Trophoblast cell (in vitro differentiated cells and primary cell): ENCODE data around the gene GALNT13.

ENCODE experiments used
- DNase-seq, 2 donors: peaks; one replicate each; pipeline ENCODE4 v3.0.0-alpha.2; 2016
- H2AFZ ChIP-seq: 2 replicates; pipeline ENCODE4 v1.6.1; 2013; ENCODE audit warnings: low read length, moderate library complexity, mild to moderate bottlenecking; ENCODE audit not compliant: insufficient read depth, poor library complexity
- H2AK5ac ChIP-seq: 2 replicates; pipeline ENCODE4 v1.6.1; 2013; ENCODE audit warnings: mild to moderate bottlenecking, low read length
- H2BK120ac ChIP-seq: 2 replicates; pipeline ENCODE4 v1.6.1; 2013; ENCODE audit warnings: low read length, mild to moderate bottlenecking, moderate library complexity; ENCODE audit not compliant: insufficient read depth, poor library complexity
- H2BK12ac ChIP-seq: 2 replicates; pipeline ENCODE4 v1.6.1; 2013; ENCODE audit warnings: mild to moderate bottlenecking, low read length, moderate library complexity
- H2BK5ac ChIP-seq: 2 replicates; pipeline ENCODE4 v1.6.1; 2013; ENCODE audit warnings: low read length, low read depth, moderate library complexity, mild to moderate bottlenecking; ENCODE audit not compliant: poor library complexity
- H3K14ac ChIP-seq: 2 replicates; pipeline ENCODE4 v1.6.1; 2013; ENCODE audit warnings: mild to moderate bottlenecking, low read length
- H3K18ac ChIP-seq: 2 replicates; pipeline ENCODE4 v1.6.1; 2013; ENCODE audit warnings: mild to moderate bottlenecking, low read length
- H3K23ac ChIP-seq: 2 replicates; pipeline ENCODE4 v1.6.1; 2013; ENCODE audit warnings: low read length
- H3K27ac ChIP-seq: 2 replicates; pipeline ENCODE4 v1.5.1; 2013; ENCODE audit warnings: low read depth, mild to moderate bottlenecking, inconsistent platforms, low read length, moderate library complexity
- H3K27me3 ChIP-seq: 2 replicates; pipeline ENCODE4 v1.6.1; 2013; ENCODE audit warnings: inconsistent platforms, mild to moderate bottlenecking, low read length, moderate library complexity; ENCODE audit not compliant: insufficient read depth
- H3K36me3 ChIP-seq, 2 experiments: 1 replicate in 1 of 2; 2 replicates in 1 of 2; pipeline ENCODE4 v1.6.1; 2013; ENCODE audit warnings: low read length in 2 of 2, mild to moderate bottlenecking in 2 of 2, moderate library complexity in 1 of 2; ENCODE audit not compliant: insufficient read depth in 2 of 2, control insufficient read depth in 1 of 2
- H3K4ac ChIP-seq: 2 replicates; pipeline ENCODE4 v1.6.1; 2013; ENCODE audit warnings: low read depth, mild to moderate bottlenecking, low read length, moderate library complexity
- H3K4me1 ChIP-seq, 2 experiments: 1 replicate in 1 of 2; 2 replicates in 1 of 2; pipeline ENCODE4 v1.6.1; 2013; ENCODE audit warnings: low read length in 2 of 2, mild to moderate bottlenecking in 2 of 2, moderate library complexity in 1 of 2; ENCODE audit not compliant: insufficient read depth in 2 of 2, control insufficient read depth in 1 of 2
- H3K4me2 ChIP-seq: 2 replicates; pipeline ENCODE4 v1.6.1; 2013; ENCODE audit warnings: inconsistent platforms, mild to moderate bottlenecking, low read length, moderate library complexity
- H3K4me3 ChIP-seq: 2 replicates; pipeline ENCODE4 v1.5.1; 2013; ENCODE audit warnings: mild to moderate bottlenecking, low read depth, low read length, inconsistent platforms
- H3K79me1 ChIP-seq: one replicate; pipeline ENCODE4 v1.6.1; 2013; ENCODE audit warnings: low read length
- H3K79me2 ChIP-seq: 2 replicates; pipeline ENCODE4 v1.6.1; 2013; ENCODE audit warnings: low read length, mild to moderate bottlenecking; ENCODE audit not compliant: control insufficient read depth, insufficient read depth, poor library complexity
- H3K9ac ChIP-seq: 2 replicates; pipeline ENCODE4 v1.6.1; 2013; ENCODE audit warnings: mild to moderate bottlenecking, low read length
- H3K9me3 ChIP-seq: 2 replicates; pipeline ENCODE4 v1.6.1; 2013; ENCODE audit warnings: low read depth, mild to moderate bottlenecking, control low read depth, inconsistent platforms, low read length; ENCODE audit not compliant: insufficient read depth
- H4K12ac ChIP-seq: 2 replicates; pipeline ENCODE4 v1.6.1; 2013; ENCODE audit warnings: low read depth, mild to moderate bottlenecking, low read length, moderate library complexity
- H4K8ac ChIP-seq: 2 replicates; pipeline ENCODE4 v1.6.1; 2013; ENCODE audit warnings: low read depth, mild to moderate bottlenecking, low read length, moderate library complexity
- H4K91ac ChIP-seq: one replicate; pipeline ENCODE4 v1.6.1; 2013; ENCODE audit warnings: low read depth, mild to moderate bottlenecking, low read length, moderate library complexity
- WGBS: extraction: QIAGEN DNeasy Blood & Tissue Kit; methylation state at CpG from one replicate; pipeline ENCODE4 v1.1.7; 2013; ENCODE audit warnings: missing lambda C conversion rate; ENCODE audit not compliant: insufficient read length, insufficient coverage; ENCODE audit errors: extremely low coverage; 5-methylcytosine and 5-hydroxymethylcytosine counted together

The GALNT13 gene

GRCh38 chr2:154488801-154489200 lies 617.1 kb downstream of the GALNT13 start:
- no peak for DNase-seq
- Histone ChIP-seq H3K18ac (no peak overlapping the region), H4K8ac (no peak overlapping the region), H3K14ac (no peak overlapping the region), H3K27me3 (no peaks in the 10 kb centered on the region), H2BK5ac (no peak overlapping the region), H3K79me2 (no peaks in the 10 kb centered on the region), H2BK120ac (no peak overlapping the region), H3K79me1 (no peaks in the 10 kb centered on the region), H3K9me3 (no peaks in the 10 kb centered on the region), H2AK5ac (no peak overlapping the region), H3K4me2 (no peak overlapping the region), H3K9ac (no peak overlapping the region), H4K12ac (no peak overlapping the region), H3K4me3 (no peak overlapping the region), H3K36me3 (no peaks in the 10 kb centered on the region), H3K4me1 (no peaks in the 10 kb centered on the region), H4K91ac (no peak overlapping the region), H2BK12ac (no peak overlapping the region), H3K4ac (no peak overlapping the region), H3K23ac (no peak overlapping the region), H2AFZ (no peak overlapping the region), H3K27ac (no peak overlapping the region)
- WGBS, result no CpG with 5 or more reads among the region's 4 CpGs

DNA sequence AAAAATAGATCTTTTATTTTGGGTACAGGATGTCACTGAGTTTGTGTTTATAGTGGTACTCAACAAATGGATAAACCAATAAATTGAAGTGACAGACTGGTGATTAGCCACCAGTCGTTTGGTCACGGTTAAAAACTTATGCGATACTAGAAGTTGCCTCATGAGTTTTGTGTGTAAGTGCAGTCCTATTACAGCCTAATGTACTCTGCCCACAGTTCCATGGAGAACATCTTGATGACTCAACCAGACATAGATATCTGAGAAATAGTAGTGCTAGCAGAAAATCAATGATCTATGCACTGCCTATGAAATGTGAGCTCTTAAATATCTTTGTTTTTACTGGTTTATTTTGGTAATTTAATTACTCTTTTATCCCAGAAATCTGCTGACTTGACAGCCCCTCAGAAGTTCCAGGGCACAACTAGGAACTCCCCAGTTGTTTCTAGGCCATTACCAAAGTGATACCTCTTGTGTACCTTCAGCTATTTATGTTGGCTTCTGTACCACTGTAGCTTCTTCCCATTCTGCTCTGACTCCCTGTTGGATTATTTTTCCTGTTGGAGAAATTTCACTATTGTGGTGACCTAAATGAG lies 617.6 kb downstream of the GALNT13 start:
- Histone ChIP-seq H3K14ac (no peak overlapping the region), H2BK120ac (no peak overlapping the region), H3K27ac (no peak overlapping the region), H2BK12ac (no peak overlapping the region), H3K4ac (no peak overlapping the region), H3K9me3 (no peaks in the 10 kb centered on the region), H3K79me2 (no peaks in the 10 kb centered on the region), H3K4me1 (no peaks in the 10 kb centered on the region), H4K8ac (no peak overlapping the region), H3K36me3 (no peaks in the 10 kb centered on the region), H3K4me2 (no peak overlapping the region), H3K23ac (no peak overlapping the region), H3K4me3 (no peak overlapping the region), H3K79me1 (no peaks in the 10 kb centered on the region), H4K12ac (no peak overlapping the region), H2BK5ac (no peak overlapping the region), H3K27me3 (no peaks in the 10 kb centered on the region), H4K91ac (no peak overlapping the region), H2AK5ac (no peak overlapping the region), H2AFZ (no peak overlapping the region), H3K18ac (no peak overlapping the region), H3K9ac (no peak overlapping the region)
- no peak for DNase-seq
- WGBS, result no CpG with 5 or more reads among the region's 3 CpGs

DNA sequence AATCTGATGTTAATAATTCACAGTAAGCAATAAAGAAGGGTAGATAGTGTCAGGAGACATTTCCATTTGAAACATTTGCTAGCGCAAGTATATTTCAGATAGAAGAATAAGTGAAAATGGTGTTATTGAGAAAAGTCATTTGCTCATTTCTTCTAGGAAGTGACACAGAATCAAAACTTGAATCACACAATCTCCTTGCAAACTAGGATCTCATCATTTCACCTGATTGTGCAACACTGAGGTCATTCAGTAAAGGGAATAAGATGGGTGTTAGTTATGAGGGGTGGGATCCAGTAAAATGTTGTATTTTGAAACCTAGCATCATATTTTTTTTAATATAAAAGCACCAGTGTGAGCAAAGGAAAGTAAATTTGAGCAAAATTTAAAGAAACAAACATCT lies 618.8 kb downstream of the GALNT13 start:
- H3K4me2 ChIP-seq, result no peak overlapping the region
- H3K18ac ChIP-seq, result no peak overlapping the region
- WGBS, result no CpG with 5 or more reads among the region's 1 CpG
- no peak overlapping the region for H4K12ac ChIP-seq
- no peak overlapping the region for H3K4me3 ChIP-seq
- no peak overlapping the region for H3K4ac ChIP-seq
- no peaks in the 10 kb centered on the region for H3K79me2 ChIP-seq
- no peak overlapping the region for H2BK12ac ChIP-seq
- H4K91ac ChIP-seq, result no peak overlapping the region
- H3K27me3 ChIP-seq, result no peaks in the 10 kb centered on the region
- no peak overlapping the region for H2BK5ac ChIP-seq
- no peak overlapping the region for H2AK5ac ChIP-seq
- H3K14ac ChIP-seq, result no peak overlapping the region
- H2BK120ac ChIP-seq, result no peak overlapping the region
- no peak overlapping the region for H2AFZ ChIP-seq
- H3K23ac ChIP-seq, result no peak overlapping the region
- DNase-seq, result no peak
- no peak overlapping the region for H4K8ac ChIP-seq
- H3K9ac ChIP-seq, result no peak overlapping the region
- H3K9me3 ChIP-seq, result no peaks in the 10 kb centered on the region
- H3K27ac ChIP-seq, result no peak overlapping the region
- no peaks in the 10 kb centered on the region for H3K36me3 ChIP-seq
- no peaks in the 10 kb centered on the region for H3K4me1 ChIP-seq
- H3K79me1 ChIP-seq, result no peaks in the 10 kb centered on the region

DNA sequence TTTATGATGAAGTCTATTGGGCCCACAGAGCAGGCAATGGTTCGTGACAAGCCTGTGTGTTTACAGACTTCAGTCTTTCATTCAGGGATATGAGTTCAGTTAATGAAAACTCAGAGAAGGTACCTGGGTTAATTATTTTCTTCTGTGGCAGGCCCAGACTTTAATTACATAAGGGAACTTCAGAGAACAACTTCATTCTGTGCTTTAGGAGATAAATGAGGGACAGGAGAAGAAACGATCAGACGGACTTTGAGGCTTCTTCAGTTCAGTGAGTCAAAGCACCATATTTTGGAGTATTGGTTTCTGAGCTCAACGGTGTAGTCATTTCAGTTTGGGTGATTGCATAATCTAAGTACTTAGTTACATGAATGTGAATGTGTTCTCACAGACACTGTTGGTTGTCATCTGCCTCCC lies 623.7 kb downstream of the GALNT13 start:
- no peaks in the 10 kb centered on the region for H3K27me3 ChIP-seq
- no CpG with 5 or more reads among the region's 4 CpGs for WGBS
- H3K9me3 ChIP-seq, result no peaks in the 10 kb centered on the region
- no peak overlapping the region for H4K8ac ChIP-seq
- H3K4ac ChIP-seq, result no peak overlapping the region
- H3K79me1 ChIP-seq, result no peaks in the 10 kb centered on the region
- DNase-seq, result no peak
- no peak overlapping the region for H2BK120ac ChIP-seq
- no peak overlapping the region for H2BK5ac ChIP-seq
- no peak overlapping the region for H3K9ac ChIP-seq
- H3K4me3 ChIP-seq, result no peak overlapping the region
- H2BK12ac ChIP-seq, result no peak overlapping the region
- no peak overlapping the region for H3K14ac ChIP-seq
- H3K4me2 ChIP-seq, result no peak overlapping the region
- no peak overlapping the region for H4K12ac ChIP-seq
- H4K91ac ChIP-seq, result no peak overlapping the region
- no peak overlapping the region for H3K27ac ChIP-seq
- H3K18ac ChIP-seq, result no peak overlapping the region
- no peaks in the 10 kb centered on the region for H3K4me1 ChIP-seq
- no peak overlapping the region for H2AFZ ChIP-seq
- H3K23ac ChIP-seq, result no peak overlapping the region
- H3K79me2 ChIP-seq, result no peaks in the 10 kb centered on the region
- H2AK5ac ChIP-seq, result no peak overlapping the region
- no peaks in the 10 kb centered on the region for H3K36me3 ChIP-seq
